SKM-1 treated with dmso at 0.1 percent for 144 hours (cell line): Measurements from ENCODE around the gene HIVEP1.

Source experiments
- DNase-seq: peaks from one replicate; lab custom pipeline; 2025; ENCODE audit not compliant: unreplicated experiment; lab: John Stamatoyannopoulos, UW

HIVEP1 gene

GRCh38 chr6:12181481-12181880 is 169.4 kb downstream of the HIVEP1 start:
- no peak for DNase-seq

GRCh38 chr6:12182676-12183075 is 170.6 kb downstream of the HIVEP1 start:
- no peak for DNase-seq

- DNase-seq = no peak
Observed at GRCh38 chr6:12185081-12185673, 173.1 kb downstream of the HIVEP1 start.

GRCh38 chr6:12186528-12186927 is 174.4 kb downstream of the HIVEP1 start:
- no peak for DNase-seq

- DNase-seq = no peak
Observed at GRCh38 chr6:12189150-12189549, 177.0 kb downstream of the HIVEP1 start.

GRCh38 chr6:12189661-12190060 is 177.5 kb downstream of the HIVEP1 start:
- DNase-seq = no peak

GRCh38 chr6:12190252-12190651 is 178.1 kb downstream of the HIVEP1 start:
- no peak for DNase-seq

GRCh38 chr6:12196326-12196936 is 184.3 kb downstream of the HIVEP1 start:
- no peak for DNase-seq

- DNase-seq = no peak
Observed at GRCh38 chr6:12198851-12199250, 186.7 kb downstream of the HIVEP1 start.

- DNase-seq = peak; percentile 35
Observed at GRCh38 chr6:12200015-12200564, 188.0 kb downstream of the HIVEP1 start.

- no peak for DNase-seq
Observed at GRCh38 chr6:12200761-12201160, 188.6 kb downstream of the HIVEP1 start.

- DNase-seq = no peak
Observed at GRCh38 chr6:12203001-12203400, 190.9 kb downstream of the HIVEP1 start.

GRCh38 chr6:12208190-12208589 is 196.1 kb downstream of the HIVEP1 start:
- DNase-seq = peak; percentile 96

GRCh38 chr6:12208673-12209072 is 196.6 kb downstream of the HIVEP1 start:
- DNase-seq = no peak
